ENCODE measurements around the gene CDKN2AIPNL.
"Not testable (repeated sequence)": the region's sequence is repeated elsewhere in the genome, so short reads cannot be mapped to it uniquely, and the experiment has no call there.

The CDKN2AIPNL gene

DNA sequence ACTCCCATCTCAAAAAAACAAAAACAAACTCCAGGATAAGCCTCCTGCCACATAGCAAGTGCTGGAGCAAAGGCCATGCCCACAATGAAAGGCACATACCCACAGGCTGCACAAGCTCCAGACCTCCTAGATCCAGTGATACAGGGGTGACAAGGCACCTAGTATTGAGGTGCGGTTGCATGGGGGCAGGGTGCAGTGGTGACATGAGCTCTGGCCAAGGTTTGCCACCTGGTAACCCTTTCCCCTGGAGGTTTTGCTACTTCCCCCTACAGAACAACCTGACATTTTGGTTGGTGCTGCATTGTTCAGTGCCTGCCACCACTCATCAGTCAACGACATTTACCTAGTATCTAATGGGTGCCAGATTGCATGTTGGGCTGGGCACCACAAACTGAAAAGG is 14.5 kb downstream of the CDKN2AIPNL start:
- no peak for DNase-seq (ENCODE audit: low spot score)

DNA sequence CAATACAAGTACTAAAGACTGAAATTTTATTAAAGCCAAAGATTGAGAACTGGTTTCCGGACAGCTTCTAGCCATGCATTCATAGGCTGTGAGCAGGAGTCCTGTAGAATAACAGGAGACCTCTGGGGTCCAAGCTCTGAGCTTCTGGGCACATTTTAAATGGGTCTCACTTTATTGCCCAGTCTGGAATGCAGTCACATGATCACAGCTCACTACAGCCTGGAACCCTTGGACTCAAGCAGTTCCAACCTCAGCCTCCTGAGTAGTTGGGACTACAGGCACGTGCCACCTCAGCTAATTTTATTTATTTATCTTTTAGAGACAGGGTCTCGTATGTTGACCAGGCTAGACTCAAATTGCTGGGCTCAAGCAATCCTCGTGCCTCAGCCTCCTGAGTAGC is 15.4 kb downstream of the CDKN2AIPNL start:
- DNase-seq (ENCODE audit: low spot score) = no peak

DNA sequence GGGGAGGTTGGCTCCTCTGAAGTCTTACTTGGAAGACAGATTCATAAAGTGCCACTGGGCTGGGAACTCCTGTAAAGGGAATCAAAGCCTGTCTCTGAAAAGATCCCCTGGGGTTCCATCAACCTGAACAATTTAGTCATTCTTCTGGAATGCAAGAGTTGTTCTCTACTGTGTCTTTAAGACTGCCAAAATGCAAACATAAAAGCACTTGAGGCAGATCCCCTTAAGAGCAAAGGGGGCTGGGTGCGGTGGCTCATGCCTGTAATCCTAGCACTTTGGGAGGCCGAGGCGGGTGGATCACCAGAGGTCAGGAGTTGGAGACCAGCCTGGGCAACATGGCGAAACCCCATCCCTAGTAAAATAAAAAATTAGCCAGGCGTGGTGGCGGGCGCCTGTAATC is 16.7 kb downstream of the CDKN2AIPNL start:
- DNase-seq (ENCODE audit: low spot score) = no peak

GRCh38 chr5:134392301-134392700 is 19.4 kb downstream of the CDKN2AIPNL start:
- no peak for DNase-seq (ENCODE audit: low spot score)

DNA sequence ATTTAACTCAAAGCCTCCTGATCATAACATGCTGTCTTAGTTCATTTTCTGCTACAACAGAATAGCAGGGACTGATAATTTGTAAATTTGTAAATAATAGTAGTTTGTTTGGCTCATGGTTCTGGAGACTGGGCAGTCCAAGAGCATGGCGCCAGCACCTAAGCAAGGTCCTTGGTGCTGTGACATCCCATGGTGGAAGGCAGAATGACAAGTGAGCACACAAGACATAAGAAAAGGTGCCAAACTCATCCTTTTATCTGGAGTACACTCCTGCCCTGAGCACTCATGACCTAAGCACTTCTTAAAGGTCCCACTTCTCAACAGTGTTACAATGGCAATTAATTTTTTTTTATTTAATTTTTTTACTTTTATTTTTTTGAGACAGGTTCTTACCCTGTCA is 24.2 kb downstream of the CDKN2AIPNL start:
- DNase-seq (ENCODE audit: low spot score) = no peak

GRCh38 chr5:134383980-134384697 is 27.5 kb downstream of the CDKN2AIPNL start:
- no peak for DNase-seq (ENCODE audit: low spot score)

DNA sequence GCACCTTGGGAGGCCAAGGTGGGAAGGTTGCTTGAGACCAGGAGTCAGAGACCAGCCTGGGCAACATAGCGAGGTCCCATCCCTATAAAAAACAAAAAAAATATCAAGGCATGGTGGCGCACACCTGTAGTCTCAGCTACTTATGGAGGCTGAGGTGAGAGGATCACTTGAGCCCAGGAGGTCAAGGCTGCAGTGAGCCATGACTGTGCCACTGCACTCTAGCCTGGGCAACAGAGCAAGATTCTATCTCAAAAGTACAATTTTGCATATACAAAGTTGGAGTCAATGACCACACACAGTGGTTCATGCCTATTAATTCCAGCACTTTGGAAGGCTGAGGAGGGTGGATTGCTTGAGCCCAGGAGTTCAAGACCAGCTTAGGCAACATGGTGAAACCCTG is 29.5 kb downstream of the CDKN2AIPNL start:
- not testable (repeated sequence) for DNase-seq (ENCODE audit: low spot score)

DNA sequence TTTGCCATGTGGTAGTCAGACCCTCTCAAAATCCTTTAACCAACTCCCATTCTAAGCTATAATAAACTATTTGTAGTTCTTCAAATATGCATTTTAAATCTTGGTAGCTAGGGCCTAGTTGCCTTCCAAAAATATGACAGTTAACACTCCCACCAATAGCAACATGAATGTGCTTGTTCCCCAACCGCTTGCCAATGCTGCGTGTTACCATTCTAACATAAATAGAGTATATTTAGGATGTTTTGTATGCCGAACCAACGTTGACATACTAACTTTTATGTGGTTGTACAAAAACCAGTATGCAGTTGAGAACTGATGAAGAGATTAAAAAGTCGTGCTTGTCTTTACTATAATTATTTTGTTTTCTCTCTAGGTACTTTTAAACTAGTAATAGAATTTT is 31.3 kb downstream of the CDKN2AIPNL start:
- no peak for DNase-seq (ENCODE audit: low spot score)

DNA sequence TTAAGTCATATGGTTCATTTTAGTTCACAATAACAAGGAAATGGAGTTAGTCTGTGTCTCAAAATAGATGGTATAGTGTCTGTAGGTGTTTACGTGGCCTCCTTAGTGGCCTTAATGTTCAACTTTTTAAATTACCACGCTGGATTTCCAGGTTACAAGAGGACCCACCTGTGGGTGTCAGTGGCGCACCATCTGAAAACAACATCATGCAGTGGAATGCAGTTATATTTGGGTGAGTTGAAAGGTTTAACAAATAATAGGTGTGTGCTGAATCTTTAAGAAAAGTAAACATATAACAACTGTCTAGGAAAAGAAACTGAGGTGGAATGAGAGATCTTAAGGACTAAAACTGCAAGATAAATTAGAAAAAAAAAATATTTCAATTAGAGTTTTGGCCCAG is 37.4 kb downstream of the CDKN2AIPNL start:
- peak; percentile 14 for DNase-seq (ENCODE audit: low spot score)

DNA sequence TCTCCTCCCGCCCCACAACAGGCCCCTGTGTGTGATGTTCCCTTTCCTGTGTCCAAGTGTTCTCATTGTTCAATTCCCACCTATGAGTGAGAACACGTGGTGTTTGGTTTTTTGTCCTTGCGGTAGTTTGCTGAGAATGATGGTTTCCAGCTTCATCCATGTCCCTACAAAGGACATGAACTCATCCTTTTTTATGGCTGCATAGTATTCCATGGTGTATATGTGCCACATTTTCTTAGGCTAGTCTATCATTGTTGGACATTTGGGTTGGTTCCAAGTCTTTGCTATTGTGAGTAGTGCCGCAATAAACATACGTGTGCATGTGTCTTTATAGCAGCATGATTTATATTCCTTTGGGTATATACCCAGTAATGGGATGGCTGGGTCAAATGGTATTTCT is 38.0 kb downstream of the CDKN2AIPNL start:
- DNase-seq (ENCODE audit: low spot score) = not testable (repeated sequence)

GRCh38 chr5:134371834-134372340 is 39.8 kb downstream of the CDKN2AIPNL start:
- DNase-seq (ENCODE audit: low spot score) = peak; percentile 50

- DNase-seq (ENCODE audit: low spot score) = peak; percentile 99
Observed at GRCh38 chr5:134370871-134371833, 40.5 kb downstream of the CDKN2AIPNL start, which contains the start of gene UBE2B. TSS of gene UBE2B (plus strand) at chr5:134371569. CDS start at chr5:134371596, 27 bp downstream.

GRCh38 chr5:134370311-134370870 is 41.3 kb downstream of the CDKN2AIPNL start:
- no peak for DNase-seq (ENCODE audit: low spot score)

DNA sequence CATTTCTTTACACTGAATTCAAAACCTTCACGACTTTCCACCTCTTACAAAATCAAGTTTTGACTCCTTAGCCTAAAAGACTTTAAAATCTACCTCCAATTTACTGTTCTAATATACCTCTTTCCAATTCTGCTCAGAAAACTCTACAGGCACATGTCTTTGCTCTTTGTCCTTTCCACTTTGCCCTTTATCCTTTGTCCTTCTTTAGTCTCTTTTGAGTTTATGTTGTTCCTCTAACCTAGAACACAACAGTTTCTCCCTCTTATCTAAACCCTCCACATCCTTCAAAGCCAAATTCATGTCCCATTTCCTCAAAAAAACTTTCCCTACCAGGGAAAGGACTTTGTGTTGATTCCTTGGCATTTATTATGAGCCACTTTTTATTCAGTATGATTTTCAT is 46.1 kb downstream of the CDKN2AIPNL start:
- DNase-seq (ENCODE audit: low spot score) = no peak

GRCh38 chr5:134355681-134356080 is 56.0 kb downstream of the CDKN2AIPNL start:
- DNase-seq (ENCODE audit: low spot score) = no peak
